ENCODE data around the gene MYO1G.
"Not testable (repeated sequence)": the region's sequence is repeated elsewhere in the genome, so short reads cannot be mapped to it uniquely, and the experiment has no call there.

The MYO1G gene

DNA sequence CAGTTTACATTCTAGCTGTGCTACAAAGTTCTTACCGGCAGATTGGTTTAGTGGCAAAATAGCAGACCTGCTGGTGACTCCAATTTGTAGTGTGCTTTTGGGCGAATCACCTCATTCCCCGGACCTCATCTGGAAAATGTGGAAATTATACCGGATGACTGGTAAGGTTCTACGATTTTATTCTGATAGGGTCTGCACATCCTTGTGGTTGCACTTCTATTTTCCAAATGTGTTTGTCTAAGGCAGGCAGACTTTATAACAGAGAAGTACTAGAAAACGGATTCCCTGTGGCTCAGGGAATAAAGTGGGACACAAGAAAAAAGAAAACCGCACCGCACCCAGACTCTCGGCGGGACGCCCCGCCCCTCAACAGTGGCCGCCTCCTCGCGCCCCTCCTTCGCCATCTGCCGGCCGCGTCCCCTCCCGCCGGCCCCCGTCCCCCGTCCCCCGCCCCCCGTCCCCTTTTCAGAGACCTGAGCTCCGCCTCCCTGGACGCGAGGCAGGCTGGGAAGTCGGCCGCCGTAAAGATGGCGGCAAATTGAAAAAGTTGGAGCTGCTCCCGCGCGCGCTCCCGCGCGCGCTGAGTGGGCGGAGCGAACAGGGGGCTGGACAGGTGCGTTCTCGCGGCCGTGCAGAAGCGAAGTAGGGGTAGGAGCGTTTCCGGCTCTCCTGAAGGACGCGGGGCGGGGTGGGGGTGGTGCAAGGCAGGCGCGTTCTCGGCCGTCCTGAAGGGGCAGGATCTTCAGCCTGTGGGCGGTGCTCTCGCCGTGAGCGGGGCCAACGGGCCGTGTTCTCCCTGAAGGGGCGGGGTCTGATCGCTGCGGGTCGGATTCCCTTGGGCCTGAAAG lies 20.7 kb upstream of the MYO1G start:
- DNase-seq, result peak; percentile 99

DNA sequence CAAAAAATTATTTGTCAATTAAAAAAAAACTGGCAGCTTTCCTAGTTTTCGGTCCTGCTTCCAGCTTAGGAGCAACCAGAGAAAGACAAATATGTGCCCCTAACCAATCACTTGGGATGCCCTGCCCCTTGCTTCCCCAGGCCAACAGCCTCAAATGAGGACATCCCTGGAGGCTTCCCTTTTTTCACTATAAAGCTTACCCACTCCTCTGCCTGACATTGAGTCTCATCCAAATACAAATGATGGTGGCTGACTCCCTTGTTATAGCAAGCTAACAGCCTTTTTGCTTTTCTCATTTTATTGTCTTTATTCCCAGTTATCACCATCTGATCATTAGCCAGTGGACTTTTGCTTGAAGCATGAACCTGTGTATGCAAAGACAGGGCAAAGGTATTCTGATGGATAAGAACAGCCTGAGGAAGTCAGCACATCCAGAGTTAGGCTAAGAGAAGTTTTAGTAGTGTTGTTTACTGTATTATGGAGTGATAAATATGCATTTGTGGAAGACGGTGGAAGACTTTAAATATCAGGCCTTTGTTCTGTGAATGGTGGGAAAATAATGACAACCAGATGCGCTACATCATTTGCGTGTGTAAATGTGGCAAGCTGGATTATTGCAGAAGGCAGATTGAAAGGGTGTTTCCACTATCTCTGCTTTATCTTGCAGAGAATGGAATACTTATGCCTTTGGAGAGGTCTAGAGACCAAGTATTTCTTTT lies 19.5 kb upstream of the MYO1G start:
- DNase-seq, result no peak

DNA sequence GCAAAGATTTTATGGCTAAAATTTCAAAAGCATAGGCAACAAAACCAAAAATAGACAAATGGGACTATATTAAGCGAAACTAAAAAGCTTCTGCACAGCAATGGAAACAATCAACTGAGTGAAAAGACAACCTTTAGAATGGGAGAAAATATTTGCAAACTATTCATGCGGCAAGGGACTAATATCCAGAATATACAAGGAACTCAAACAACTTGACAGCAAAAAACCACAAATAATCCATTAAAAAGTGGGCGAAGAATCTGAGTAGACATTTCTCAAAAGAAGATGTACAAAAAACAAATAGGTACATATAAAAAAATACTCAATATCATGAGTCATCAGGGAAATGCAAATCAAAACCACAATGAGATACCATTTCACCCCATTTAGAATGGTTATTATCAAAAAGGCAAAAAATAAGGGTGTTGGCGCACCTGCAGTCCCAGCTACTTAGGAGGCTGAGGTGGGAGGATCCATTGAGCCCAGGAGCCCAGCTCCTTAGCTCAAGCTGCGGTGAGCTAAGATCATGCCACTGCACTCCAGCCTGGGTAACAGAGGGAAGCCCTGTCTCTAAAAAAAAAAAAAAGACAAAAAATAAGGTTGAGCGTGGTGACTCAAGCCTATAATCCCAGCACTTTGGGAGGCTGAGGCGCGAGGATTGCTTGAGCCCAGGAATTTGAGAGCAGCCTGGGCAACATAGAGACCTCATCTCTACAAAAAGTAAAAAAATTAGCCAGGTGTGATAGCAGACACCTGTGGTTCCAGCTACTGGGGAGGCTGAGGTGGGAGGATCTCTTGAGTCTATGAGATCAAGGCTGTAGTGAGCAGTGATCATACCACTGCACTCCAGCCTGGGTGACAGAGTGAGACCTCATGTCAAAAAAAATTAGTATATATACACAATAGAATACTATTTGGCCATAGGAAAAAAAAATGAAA lies 17.0 kb upstream of the MYO1G start:
- peak; percentile 59 for DNase-seq

DNA sequence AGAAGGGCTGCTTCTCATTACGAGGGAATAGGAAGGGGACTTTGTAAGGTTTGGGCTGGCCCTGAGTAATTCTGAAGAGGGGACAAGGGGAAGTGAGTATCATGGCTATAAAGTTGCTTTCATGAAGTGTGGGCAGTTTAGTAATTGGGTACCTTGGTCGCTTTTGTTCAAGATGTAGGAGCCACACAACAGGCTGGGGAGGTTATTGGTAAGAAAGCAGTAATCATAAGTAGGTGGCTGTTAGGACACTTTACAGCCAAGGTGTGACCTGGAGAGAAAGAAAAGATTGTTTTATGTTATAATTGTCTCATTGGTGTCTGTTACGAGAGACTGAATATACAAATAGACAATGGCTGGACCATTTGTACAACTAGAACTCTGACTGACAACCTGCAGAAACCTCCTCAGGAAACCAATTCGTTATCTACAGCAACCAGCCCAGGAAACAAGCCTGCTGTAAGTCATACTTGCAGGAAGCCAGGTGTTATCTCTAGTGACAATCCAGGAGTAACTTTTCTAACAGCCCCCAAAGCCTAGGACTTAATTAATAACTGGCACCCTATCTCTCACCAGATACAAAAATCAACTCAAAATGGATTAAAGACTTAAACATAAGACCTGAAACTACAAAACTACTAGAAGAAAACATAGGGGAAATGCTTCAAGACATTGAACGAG lies 16.2 kb upstream of the MYO1G start:
- peak; percentile 51 for DNase-seq

DNA sequence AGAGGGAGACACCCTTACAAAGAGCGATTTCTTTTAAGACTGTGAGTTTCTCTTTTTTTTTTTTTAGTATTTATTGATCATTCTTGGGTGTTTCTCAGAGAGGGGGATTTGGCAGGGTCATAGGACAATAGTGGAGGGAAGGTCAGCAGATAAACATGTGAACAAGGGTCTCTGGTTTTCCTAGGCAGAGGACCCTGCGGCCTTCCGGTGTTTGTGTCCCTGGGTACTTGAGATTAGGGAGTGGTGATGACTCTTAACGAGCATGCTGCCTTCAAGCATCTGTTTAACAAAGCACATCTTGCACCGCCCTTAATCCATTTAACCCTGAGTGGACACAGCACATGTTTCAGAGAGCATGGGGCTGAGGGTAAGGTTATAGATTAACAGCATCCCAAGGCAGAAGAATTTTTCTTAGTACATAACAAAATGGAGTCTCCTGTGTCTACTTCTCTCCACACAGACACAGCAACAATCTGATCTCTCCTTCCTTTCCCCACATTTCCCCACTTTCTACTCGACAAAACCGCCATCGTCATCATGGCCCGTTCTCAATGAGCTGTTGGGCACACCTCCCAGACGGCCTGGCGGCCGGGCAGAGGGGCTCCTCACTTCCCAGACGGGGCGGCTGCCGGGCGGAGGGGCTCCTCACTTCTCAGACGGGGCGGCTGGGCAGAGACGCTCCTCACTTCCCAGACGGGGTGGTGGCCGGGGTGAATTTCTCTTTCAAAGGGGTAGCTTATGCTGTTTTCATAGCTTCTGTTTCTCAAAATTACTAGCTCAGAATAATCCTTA lies 13.4 kb upstream of the MYO1G start:
- not testable (repeated sequence) for DNase-seq

DNA sequence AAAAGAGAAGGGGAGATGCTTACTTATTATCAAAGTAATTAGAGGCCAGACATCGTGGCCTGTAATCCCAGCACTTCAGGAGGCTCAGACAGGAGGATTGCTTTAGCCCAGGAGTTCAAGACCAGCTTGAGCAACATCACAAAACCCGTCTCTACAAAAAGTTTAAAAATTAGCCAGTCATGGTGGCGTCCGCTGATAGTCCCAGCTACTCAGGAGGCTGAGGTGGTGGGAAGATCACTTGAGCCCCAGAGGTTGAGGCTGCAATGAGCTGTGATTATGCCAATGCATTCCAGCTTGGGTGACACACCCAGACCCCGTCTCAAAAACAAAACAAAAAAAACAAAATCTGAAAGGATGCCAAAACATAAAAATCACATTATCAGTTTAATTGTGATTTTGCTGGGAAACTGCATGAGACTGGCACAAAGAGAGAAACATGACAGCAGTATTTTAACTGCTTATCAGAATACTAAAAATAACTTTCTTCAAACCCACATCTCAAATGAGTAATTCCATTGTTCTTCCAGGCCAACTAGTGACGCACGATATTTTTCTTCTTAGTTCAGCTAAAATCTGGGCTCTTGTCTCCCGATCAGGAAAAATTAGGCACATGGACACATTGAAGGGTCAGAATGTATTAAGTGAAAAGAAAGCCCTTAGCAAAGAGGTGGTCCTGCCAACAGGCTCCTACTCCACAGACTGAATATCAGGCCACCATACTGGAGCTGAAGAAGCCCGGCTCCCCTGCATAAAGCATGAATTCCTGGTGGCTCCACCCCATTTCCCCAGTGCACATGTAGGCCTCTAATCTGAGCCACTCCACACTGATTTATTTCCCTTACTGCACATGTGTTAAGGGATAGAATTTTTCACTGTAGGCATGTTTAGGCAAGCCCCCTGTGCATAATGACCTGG lies 11.6 kb upstream of the MYO1G start:
- DNase-seq, result no peak

DNA sequence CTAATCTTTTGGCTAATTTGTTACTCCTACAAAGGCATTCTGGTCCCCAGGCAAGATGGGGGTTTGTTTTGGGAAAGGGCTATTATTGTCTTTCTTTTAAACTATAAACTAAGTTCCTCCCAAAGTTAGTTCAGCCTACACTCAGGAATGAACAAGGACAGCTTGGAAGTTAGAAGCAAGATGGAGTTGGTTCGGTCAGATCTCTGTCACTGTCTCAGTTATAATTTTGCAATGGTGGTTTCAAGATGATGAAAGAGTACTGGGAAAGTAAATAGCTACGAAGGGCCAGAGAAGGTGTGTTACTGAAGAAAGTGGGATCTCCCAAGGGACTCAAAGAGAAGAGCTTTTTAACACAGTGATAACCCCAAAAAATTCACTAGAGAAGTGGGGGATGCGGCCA lies 10.3 kb upstream of the MYO1G start:
- DNase-seq, result no peak

DNA sequence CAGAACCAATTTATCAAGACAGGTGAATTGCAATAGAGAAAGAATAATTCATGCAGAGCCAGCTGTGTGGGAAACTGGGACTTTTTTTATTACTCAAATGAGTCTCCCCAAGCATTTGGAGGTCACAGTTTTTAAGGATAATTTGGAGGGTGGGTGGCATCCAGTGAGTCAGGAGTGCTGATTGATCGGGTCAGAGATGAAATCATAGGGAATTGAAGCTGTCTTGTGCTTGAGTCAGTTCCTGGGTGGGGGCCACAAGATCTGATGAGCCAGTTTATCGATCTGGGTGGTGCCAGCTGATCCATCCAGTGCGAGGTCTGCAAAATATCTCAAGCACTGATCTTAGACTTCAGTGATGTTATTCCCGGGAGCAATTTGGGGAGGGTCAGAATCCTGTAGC lies 9.9 kb upstream of the MYO1G start:
- no peak for DNase-seq

DNA sequence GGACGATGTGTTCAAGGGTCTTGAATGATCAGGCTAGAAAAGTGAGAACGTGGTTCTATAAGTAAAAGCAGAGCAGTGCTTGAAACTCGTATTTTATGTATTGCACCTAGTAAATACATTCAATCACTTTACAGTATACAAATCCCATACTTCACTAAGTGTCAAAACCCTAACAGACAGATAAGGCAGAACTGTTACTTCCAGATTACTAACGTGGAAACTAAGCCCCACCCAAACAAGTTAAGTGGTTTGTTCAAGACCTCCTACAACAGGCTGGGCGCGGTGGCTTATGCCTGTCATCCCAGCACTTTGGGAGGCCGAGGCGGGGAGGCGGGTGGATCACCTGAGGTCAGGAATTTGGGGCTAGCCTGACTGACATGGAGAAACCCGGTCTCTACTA lies 9.2 kb upstream of the MYO1G start:
- no peak for DNase-seq

DNA sequence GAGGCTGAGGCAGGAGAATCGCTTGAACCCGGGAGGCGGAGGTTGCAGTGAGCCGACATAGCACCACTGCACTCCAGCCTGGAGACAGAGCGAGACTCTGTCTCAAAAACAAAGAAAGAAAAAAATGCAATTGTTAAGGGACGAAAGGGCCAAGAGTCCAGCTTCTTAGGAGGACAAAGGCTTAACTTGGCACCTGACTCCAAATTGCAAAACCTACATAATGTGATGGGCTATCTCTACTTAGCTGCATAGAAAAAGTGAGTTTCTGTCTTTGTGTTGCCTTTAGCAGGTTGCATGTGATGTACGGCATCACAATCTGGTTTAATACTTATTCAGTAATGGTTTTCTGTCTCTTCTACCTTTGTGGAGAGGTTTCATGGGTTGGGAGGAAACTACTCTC lies 8.6 kb upstream of the MYO1G start:
- no peak for DNase-seq

DNA sequence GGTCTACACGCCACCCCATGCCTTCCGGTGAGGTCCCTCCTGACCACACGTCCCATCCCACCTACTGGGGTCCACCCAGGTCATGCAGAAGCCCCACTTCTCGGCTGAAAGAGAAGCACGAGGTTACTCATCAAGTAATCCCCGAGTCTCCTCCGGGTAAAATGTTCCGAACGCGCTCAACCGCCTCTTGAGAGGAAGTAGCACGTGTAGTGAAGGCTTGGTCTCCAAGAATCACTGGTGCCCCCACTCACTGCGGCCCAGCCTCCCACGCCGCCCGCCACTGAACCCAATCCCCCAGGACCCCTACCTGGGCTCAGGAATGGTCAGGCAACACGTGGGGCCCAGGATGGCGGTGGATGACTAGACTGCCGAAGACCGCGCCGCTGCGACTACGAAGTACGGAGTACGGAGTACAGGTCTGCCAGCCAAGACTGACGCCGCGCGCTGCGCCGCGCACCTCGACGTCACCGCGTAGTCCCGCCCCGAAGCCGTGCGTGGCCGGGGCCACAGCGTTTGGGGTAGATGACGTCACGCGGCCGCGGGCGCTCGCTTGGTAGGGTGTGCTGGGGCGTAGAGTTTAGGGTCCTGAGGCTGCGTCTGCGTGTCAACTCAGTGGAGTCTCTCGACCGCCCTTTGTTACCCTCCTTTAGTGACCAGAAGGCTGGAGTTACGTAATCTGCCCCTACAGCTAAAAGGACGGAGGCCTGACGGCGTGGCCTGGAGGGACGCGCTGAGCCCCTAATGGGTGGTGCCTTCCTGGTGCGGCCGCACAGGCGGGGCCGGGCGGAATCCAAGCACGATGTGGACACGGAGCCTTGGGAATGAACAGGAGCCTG lies 7.6 kb upstream of the MYO1G start:
- DNase-seq, result peak; percentile 94

DNA sequence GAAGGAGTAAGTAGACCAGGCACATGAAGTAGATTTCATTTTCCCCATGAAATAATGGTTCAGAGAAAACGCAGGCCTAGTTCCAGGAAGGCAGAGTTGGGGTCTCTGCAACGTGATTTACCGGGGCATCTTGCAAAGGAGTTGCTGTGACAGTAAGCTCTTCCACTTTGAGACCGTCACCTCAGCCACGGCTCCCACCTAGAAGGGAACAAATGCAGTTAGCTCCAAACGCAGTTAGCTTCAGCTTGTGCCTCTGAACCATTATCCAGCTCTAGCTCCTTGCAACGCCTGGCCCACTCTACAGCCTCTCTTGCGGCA lies 7.0 kb upstream of the MYO1G start:
- DNase-seq, result no peak

DNA sequence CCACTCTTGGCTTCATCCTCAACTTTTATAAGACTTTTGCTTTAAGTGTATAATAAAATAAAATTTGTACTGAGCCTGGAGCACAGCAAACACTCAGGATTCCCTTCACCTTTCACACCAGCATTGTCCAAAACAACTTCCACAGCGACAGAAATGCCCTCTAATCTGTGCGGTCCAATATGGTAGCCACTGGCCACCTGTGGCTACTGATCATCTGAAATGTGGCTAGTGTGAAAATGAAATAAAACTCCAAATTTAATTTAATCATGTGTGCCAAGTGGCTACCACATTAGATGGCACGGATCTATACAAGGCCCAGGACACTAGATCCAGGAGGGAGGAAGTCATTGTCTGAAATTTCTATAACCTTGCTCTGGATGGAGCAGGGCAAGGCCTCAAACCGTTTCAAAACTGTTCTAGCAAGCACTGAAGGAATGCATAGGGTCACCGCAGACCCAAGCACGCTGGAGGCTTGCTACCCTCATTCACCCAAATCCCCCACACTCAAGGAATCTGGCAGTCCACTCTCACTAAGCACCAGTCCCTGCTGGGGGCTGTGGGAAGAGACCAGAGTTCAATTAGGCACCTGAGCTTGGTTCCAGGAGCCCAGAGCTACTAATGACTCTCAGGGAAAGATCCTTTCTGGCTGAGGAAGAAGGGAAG lies 6.3 kb upstream of the MYO1G start:
- DNase-seq, result no peak

DNA sequence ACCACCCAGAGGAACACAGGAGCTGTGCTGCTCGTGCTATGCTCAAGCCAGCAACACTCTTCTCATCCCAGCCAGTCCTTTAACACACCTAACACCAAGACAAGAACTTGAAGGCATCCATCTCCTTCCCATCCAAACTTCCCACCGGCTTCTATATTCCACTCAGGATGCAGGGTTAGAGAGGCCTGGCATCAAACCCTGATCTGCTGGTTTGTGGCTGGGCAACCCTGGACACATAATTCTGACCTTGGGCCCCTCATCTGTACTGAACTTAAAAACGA lies 5.6 kb upstream of the MYO1G start:
- DNase-seq, result no peak

DNA sequence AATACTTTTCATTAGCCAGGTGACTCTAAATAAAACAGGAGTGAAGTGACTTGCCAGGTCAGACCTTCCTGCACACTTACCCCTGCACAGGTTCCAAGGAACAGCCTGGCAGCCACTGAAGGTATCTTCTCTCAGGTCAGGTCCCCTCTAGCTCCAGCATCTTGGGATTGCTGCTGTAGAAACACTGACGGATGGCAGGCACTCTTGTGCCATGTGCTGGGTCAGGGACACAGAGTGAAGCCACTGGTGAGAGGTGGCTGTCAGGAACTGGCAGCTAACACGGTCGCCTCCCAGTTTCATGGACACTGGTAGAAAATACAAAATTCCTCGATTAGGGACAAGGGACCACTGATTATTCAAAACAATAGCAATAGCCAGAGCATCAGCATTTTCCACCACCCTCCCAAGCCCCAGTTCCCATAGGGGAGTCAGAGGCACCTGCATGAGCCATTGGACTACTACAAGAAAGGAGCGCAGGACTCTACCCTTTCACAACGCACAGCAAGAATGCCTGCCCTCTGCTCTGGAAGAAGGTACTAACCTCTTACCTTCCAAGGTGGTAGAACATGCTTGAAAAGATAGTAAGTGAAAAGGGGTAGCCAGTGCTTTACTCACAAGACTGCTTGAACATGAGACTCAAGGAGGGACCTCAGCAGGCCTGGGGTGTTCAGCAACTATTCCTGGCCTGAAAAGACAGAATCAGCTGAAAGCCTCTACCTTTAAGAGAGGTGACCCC lies 5.1 kb upstream of the MYO1G start:
- no peak for DNase-seq

DNA sequence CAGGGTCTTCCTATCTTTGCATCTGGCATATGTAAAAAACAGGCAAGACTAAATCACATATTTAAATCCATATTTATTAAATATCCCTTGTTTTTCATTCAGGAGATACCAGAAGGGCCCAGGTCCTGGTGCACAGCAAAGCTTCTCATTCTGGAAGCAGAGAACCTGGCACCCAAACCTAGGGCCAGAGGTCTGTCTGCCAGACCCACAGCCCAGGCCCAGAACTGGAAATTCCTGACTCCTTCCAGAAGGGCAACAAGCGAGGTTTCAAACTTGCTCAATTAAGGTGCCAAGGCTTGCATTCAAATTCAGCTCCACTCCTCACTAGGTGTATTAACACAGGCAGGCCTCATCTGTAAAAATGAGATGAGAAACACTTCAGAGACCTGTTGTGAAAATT lies 4.2 kb upstream of the MYO1G start:
- no peak for DNase-seq

DNA sequence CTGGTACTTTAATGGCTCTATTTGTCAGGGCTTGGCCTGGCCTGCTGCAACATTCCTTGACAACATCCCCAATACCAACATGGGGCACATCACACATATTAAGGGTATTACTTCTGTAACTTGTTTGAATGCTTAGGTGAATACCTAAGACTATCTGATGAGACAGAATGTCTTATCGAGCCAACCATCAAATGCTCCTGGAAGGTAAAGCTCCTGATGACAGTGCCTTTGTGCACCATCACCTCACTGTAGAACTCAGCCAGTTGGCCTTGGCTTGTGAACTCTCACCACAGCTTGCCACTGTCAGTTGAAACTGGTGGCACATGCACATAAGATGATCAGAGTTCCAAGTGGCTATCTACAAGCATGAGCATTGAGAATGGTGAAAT lies 3.7 kb upstream of the MYO1G start:
- no peak for DNase-seq

DNA sequence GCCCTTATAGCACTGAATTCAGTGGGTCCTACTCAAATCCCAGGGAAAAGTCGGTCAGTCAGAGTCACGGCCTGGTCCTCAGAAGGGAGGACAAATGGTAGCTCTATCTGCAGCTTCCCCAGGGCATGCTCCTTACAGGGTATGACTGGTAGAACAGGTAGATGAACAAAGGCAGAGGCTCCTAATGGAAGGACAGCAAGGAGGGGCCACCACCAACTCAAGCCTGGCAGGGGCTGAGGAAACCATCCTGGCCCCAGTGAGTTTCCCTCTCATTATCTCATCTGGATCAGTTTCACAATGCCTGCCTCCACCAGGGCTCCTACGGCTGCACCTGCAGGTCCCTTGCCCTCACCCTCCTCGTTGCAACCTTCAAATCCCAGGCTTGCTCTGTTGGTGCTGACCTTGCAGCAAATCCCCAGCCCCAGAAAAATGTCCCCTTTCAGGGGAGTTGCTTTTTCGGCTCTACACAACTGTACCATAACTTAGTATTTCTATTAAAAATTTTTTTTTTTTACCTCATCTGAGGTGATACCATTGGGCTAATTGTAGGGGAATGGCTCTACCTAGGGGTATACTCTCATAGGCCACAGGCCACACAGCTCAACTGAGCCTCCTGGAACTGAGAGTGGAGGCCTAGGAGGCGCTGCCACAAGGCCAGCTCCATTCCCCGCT lies 2.4 kb upstream of the MYO1G start:
- DNase-seq, result no peak
